ENCODE results near the gene ZNF407.

ZNF407 gene

DNA sequence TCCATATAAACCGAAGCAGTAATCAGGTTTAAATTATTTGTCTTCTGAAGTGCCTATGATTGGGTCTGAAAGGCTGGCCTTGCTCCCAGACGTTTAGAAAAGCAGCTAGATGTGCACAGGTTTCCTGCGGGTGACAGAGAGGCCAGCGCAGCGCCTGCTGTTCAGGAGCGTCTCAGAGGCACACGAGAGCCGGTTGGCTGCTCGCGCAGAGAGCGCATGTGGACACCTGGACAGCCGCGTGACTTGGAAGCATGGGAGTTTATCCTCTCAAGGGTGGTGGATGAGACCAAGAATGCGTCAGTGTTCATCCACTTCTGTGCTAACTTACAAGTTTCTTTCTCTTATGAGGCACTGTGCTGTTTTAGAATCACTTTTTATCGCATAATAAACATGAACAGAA is 307.6 kb downstream of the ZNF407 start:
- TF ChIP-seq, protein P1, sequence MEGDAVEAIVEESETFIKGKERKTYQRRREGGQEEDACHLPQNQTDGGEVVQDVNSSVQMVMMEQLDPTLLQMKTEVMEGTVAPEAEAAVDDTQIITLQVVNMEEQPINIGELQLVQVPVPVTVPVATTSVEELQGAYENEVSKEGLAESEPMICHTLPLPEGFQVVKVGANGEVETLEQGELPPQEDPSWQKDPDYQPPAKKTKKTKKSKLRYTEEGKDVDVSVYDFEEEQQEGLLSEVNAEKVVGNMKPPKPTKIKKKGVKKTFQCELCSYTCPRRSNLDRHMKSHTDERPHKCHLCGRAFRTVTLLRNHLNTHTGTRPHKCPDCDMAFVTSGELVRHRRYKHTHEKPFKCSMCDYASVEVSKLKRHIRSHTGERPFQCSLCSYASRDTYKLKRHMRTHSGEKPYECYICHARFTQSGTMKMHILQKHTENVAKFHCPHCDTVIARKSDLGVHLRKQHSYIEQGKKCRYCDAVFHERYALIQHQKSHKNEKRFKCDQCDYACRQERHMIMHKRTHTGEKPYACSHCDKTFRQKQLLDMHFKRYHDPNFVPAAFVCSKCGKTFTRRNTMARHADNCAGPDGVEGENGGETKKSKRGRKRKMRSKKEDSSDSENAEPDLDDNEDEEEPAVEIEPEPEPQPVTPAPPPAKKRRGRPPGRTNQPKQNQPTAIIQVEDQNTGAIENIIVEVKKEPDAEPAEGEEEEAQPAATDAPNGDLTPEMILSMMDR (IDR thresholded peaks at IDR 0.05; ENCODE audit: low read depth, low read length) = no peak

DNA sequence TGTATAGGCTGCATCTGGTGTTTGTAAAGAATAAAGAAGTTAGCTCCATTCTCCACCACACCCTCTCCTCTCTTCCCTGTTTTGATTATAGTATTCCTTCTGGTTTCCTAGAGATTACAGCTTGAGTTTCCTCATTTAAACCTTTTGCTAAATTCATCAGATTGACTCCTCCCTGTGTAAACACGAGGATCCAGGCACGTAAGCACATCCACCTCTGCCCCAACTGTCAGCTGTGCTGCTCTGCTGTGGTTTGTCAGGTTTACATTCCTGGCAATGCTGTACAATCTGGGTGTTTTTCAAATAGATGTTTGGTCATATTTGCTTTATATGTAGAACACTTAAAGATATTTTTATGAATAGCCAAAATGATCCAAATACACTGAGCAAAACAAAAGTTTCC is 308.5 kb downstream of the ZNF407 start:
- Histone ChIP-seq H3K27me3 (no peaks in the 10 kb centered on the region), H3K36me3 (no peaks in the 10 kb centered on the region), H3K4me1 (no peaks in the 10 kb centered on the region), H3K9me3 (no peaks in the 10 kb centered on the region), H3K4me3 (ENCODE audit: low read depth, low read length) (no peak overlapping the region)
- no peak for DNase-seq
- TF ChIP-seq, protein P1 (IDR thresholded peaks at IDR 0.05; ENCODE audit: low read depth, low read length) = no peak

More for the DNA sequence above, 307.6 kb downstream of the ZNF407 start:
- no peak overlapping the region for H3K4me3 ChIP-seq (ENCODE audit: low read depth, low read length)
- DNase-seq = no peak
- H3K27me3 ChIP-seq = no peaks in the 10 kb centered on the region
- no peaks in the 10 kb centered on the region for H3K36me3 ChIP-seq
- no peaks in the 10 kb centered on the region for H3K4me1 ChIP-seq
- H3K9me3 ChIP-seq = no peaks in the 10 kb centered on the region

DNA sequence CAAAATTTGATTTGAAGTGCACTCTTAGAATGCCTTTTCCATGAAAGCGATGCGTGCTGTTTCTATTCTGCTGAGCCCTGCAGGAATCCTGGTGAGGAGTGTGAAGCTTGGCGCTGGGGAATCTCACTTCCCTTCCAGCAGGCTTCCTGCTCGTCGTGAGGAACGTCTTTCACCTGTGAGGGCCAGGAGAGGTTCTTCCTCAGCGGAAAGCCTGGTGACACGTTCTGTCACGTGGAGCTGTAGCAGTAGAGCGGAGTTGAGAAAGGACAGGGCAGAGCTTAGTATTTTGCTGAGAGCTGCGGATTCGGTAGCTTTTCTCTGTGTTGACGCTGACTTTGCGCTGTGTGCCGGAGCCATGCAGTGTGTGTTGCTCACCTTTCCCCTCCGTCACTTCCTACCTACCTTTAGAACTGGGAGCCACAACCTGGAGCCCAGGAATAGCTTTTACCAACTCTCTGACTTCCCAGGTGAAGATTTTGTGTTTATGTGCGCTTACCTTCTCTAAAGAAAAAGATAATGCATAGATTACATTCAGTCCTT is 316.5 kb downstream of the ZNF407 start:
- Histone ChIP-seq H3K4me3 (ENCODE audit: low read depth, low read length) (no peak overlapping the region), H3K4me1 (no peaks in the 10 kb centered on the region), H3K9me3 (no peaks in the 10 kb centered on the region), H3K27me3 (no peaks in the 10 kb centered on the region), H3K36me3 (no peaks in the 10 kb centered on the region)
- TF ChIP-seq, protein P1 (IDR thresholded peaks at IDR 0.05; ENCODE audit: low read depth, low read length) = no peak
- no peak for DNase-seq

DNA sequence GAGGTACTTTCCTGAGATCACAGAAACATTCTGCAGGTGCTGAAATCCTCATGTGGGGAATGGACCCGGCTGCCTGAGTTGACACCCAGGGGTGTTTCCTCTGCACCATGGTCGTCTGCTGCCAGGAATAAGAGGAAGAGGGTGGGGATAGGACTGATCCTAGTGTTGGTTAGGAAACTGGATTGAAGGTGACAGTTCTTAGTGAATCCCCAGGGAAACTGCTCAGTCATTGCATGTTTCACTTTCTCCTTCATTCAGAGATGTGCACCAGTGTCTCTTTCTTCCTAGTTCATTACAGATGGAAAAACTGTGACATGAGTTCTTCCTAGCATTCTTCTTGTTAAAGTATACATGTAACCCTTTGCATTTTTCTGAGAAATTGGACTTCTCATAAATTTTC is 317.0 kb downstream of the ZNF407 start:
- H3K4me1 ChIP-seq = no peaks in the 10 kb centered on the region
- no peak overlapping the region for H3K4me3 ChIP-seq (ENCODE audit: low read depth, low read length)
- no peak for DNase-seq
- no peaks in the 10 kb centered on the region for H3K36me3 ChIP-seq
- no peaks in the 10 kb centered on the region for H3K9me3 ChIP-seq
- TF ChIP-seq, protein P1 (IDR thresholded peaks at IDR 0.05; ENCODE audit: low read depth, low read length) = no peak
- H3K27me3 ChIP-seq = no peaks in the 10 kb centered on the region

DNA sequence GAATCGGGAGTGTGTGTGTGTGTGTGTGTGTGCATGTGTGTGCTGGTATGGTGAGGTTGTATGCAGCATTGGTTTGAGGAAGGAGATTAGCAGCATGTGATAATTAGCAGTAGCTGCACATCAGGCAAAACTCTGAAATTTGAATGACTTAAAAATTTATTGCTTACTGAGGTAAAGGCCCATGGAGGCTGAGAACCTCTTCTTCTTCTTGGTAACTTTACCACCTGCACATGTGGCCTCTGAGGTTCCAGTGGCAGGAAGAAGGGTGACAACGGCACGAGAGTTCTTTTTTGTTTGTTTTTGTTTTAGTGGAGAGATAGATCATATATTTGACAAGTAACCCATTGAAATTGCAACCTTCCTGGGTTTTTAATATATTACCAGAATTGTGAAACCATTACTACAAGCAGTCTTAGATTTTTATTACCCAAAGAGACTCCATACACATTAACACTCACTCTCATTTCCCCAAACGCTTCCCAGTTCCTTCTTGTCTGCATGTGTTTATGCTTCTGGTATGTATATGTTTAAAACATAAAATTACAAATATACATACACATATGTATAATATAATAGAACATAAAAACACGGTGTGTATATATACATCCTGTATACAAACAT is 319.2 kb downstream of the ZNF407 start:
- Histone ChIP-seq H3K27me3 (no peaks in the 10 kb centered on the region), H3K4me1 (no peaks in the 10 kb centered on the region), H3K36me3 (no peaks in the 10 kb centered on the region), H3K4me3 (ENCODE audit: low read depth, low read length) (no peak overlapping the region), H3K9me3 (no peaks in the 10 kb centered on the region)
- no peak for DNase-seq
- TF ChIP-seq, protein P1 (IDR thresholded peaks at IDR 0.05; ENCODE audit: low read depth, low read length) = no peak

DNA sequence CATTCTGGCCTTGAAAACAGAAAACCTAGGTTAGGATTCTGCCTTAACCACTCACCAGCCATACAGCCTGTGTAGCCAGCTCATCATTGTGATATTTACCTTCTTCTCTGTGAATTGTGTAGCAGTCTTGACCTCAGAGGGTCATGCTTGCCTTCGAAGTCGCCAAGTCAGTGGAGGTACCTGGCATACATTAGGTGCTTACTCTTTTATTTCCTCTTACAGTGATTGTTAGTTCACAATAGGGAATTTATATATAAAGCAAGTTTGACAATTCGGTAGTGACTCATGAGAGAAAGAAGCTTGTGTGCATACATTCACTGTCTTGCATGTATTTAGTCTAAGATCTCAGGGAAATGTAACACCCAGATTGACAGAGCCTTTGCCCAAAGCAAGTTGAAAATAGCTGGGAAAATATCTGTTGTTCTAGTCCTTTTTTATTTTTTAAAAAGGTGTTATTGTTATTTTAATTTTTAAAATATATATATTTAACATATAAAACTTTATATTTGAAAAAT is 320.7 kb downstream of the ZNF407 start:
- Histone ChIP-seq H3K36me3 (no peaks in the 10 kb centered on the region), H3K4me1 (no peaks in the 10 kb centered on the region), H3K4me3 (ENCODE audit: low read depth, low read length) (no peak overlapping the region), H3K9me3 (no peaks in the 10 kb centered on the region), H3K27me3 (no peaks in the 10 kb centered on the region)
- no peak for DNase-seq
- TF ChIP-seq, protein P1 (IDR thresholded peaks at IDR 0.05; ENCODE audit: low read depth, low read length) = no peak

Measured in BE2C (cell line).